ENCODE data around the gene SPAG17. TPM values are rescaled to one million over a fixed set of nuclear protein-coding genes. Genes with fewer than 3 reads are reported as not detected.

Gene SPAG17
- total RNA-seq, 1 donor: 3.3 TPM

DNA sequence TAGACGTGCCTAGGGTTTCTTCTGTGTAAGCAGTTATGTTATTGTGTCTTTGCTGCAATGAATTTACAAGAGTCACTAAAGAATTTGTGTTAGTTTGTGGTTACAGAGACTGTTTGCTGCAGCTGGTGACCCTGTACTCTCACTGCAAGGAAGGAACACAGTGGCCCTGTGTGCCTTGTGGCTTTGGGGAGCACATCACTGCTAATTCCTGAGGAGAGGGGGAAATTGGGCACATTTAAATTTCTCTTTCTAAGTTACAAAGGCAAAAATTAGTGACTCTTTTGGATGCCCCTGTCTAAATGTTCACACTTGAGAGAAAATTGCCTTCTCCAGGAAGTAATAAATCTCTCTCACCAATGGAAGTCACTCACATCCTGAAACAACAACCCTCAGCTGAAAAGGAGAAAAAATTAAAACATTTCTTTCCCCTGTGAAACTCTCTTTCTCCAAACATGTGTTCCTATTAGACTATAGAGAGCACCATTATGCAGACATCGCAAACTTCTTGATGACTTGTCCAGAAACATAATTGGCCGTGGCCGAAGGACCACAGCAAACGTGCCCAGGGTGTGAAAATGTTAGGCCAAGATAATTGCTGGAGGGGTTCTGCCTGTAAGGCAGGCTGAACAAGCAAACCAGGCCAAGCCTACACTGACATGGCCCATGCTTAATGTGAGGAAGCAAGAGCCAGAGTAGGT, 32.3 kb upstream of the SPAG17 start:
- Histone ChIP-seq H3K27me3 (ENCODE audit: insufficient read depth, low read length) (no peaks in the 10 kb centered on the region), H3K4me2 (ENCODE audit: insufficient read depth, low read length) (no peak overlapping the region), H3K36me3 (ENCODE audit: insufficient read depth, low read length) (no peaks in the 10 kb centered on the region), H3K27ac (ENCODE audit: low read depth, low read length) (no peak overlapping the region), H4K20me1 (ENCODE audit: insufficient read depth, low read length) (no peaks in the 10 kb centered on the region), H2AFZ (ENCODE audit: low read length) (no peak overlapping the region), H3K4me3 (ENCODE audit: insufficient read depth, low read length) (no peak overlapping the region), H3K79me2 (ENCODE audit: insufficient read depth, low read length) (no peaks in the 10 kb centered on the region), H3K4me1 (ENCODE audit: insufficient read depth, low read length) (no peaks in the 10 kb centered on the region), H3K9me3 (ENCODE audit: low read depth, low read length) (no peaks in the 10 kb centered on the region)
- no peak for DNase-seq (ENCODE audit: insufficient read length, low spot score, missing footprints)
- TF ChIP-seq, protein P1, sequence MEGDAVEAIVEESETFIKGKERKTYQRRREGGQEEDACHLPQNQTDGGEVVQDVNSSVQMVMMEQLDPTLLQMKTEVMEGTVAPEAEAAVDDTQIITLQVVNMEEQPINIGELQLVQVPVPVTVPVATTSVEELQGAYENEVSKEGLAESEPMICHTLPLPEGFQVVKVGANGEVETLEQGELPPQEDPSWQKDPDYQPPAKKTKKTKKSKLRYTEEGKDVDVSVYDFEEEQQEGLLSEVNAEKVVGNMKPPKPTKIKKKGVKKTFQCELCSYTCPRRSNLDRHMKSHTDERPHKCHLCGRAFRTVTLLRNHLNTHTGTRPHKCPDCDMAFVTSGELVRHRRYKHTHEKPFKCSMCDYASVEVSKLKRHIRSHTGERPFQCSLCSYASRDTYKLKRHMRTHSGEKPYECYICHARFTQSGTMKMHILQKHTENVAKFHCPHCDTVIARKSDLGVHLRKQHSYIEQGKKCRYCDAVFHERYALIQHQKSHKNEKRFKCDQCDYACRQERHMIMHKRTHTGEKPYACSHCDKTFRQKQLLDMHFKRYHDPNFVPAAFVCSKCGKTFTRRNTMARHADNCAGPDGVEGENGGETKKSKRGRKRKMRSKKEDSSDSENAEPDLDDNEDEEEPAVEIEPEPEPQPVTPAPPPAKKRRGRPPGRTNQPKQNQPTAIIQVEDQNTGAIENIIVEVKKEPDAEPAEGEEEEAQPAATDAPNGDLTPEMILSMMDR (IDR thresholded peaks at IDR 0.05; ENCODE audit: extremely low read depth, low read depth, low read length): no peak

DNA sequence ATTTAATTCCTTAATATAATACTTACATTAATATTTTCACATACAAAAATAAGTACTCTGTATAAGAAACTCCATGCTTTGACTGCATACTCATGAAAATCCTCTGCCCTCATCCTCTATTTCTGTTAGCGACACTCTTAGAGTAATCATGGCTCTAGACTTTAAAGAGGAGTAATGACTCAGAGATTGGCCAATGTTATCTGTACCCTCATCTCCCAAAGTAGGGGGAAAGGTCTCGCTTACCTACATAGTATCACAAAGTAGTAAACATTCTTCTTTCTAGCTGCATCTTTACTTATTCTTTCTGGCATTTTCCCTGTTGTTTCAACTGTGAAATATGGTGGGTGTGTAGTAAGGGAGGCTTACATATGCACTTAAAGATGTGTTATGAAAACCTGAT, 29.8 kb upstream of the SPAG17 start:
- Histone ChIP-seq H3K79me2 (ENCODE audit: insufficient read depth, low read length) (no peaks in the 10 kb centered on the region), H3K4me2 (ENCODE audit: insufficient read depth, low read length) (no peak overlapping the region), H3K27ac (ENCODE audit: low read depth, low read length) (no peak overlapping the region), H3K4me1 (ENCODE audit: insufficient read depth, low read length) (no peaks in the 10 kb centered on the region), H3K9me3 (ENCODE audit: low read depth, low read length) (no peaks in the 10 kb centered on the region), H3K27me3 (ENCODE audit: insufficient read depth, low read length) (no peaks in the 10 kb centered on the region), H3K36me3 (ENCODE audit: insufficient read depth, low read length) (no peaks in the 10 kb centered on the region), H2AFZ (ENCODE audit: low read length) (no peak overlapping the region), H3K4me3 (ENCODE audit: insufficient read depth, low read length) (no peak overlapping the region), H4K20me1 (ENCODE audit: insufficient read depth, low read length) (no peaks in the 10 kb centered on the region)
- TF ChIP-seq, protein P1 (IDR thresholded peaks at IDR 0.05; ENCODE audit: extremely low read depth, low read depth, low read length): no peak
- no peak for DNase-seq (ENCODE audit: insufficient read length, low spot score, missing footprints)

DNA sequence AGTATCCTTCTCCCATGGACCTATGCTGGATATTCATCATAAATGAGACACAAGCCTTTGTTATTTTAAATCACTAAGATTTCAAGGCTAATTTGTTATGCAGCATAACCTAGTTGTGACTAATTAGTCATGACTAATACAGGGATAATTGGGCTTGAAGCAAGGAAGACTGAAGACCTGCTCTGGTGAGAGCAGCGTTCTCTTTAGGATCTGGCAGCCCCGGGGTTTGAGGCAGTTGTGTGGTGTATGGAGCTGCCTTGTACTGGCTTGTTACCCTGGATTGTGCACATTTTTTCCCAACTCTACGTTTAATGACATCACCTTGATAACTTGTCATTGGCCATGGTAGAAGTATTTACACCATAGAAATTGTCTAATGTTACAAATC, 25.7 kb upstream of the SPAG17 start:
- H3K27me3 ChIP-seq (ENCODE audit: insufficient read depth, low read length): no peaks in the 10 kb centered on the region
- no peaks in the 10 kb centered on the region for H3K36me3 ChIP-seq (ENCODE audit: insufficient read depth, low read length)
- no peaks in the 10 kb centered on the region for H3K4me1 ChIP-seq (ENCODE audit: insufficient read depth, low read length)
- H2AFZ ChIP-seq (ENCODE audit: low read length): no peak overlapping the region
- H3K27ac ChIP-seq (ENCODE audit: low read depth, low read length): no peak overlapping the region
- no peak overlapping the region for H3K4me2 ChIP-seq (ENCODE audit: insufficient read depth, low read length)
- no peaks in the 10 kb centered on the region for H3K79me2 ChIP-seq (ENCODE audit: insufficient read depth, low read length)
- no peak for DNase-seq (ENCODE audit: insufficient read length, low spot score, missing footprints)
- no peaks in the 10 kb centered on the region for H3K9me3 ChIP-seq (ENCODE audit: low read depth, low read length)
- no peak overlapping the region for H3K4me3 ChIP-seq (ENCODE audit: insufficient read depth, low read length)
- TF ChIP-seq, protein P1 (IDR thresholded peaks at IDR 0.05; ENCODE audit: extremely low read depth, low read depth, low read length): no peak
- H4K20me1 ChIP-seq (ENCODE audit: insufficient read depth, low read length): no peaks in the 10 kb centered on the region

DNA sequence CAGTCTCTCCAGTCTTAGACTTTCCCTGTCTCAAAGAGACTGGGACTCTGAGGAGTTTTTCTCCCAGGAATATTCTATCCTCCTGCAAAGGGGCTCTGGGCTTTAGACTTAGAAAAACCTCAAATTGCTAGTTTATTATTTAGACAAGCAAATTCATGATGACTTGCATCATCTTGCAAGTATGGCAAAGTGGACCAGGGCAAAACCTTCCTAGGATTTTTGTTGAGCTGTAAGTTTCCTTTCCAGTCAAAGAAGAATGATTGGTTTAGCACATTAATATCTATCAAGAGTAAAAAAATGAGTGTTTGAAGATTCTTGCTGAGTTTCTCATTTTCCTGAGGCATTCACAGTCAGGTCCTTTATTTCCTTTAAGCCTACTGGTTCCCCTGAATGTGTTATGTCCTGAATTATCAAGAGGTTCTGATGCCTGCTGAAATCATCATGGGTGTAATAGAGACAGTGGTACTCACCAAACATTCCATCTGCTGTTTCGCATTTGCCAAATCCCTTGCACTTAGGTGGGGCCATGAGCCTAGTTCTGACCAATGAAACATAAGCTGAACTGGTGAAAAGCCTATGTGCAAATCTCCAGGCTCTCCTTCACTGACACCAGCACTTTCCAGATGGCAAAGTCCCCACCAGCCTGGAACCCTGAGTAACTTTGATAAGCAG, 25.2 kb upstream of the SPAG17 start:
- H3K9me3 ChIP-seq (ENCODE audit: low read depth, low read length): no peaks in the 10 kb centered on the region
- H3K27me3 ChIP-seq (ENCODE audit: insufficient read depth, low read length): no peaks in the 10 kb centered on the region
- H3K4me2 ChIP-seq (ENCODE audit: insufficient read depth, low read length): no peak overlapping the region
- DNase-seq (ENCODE audit: insufficient read length, low spot score, missing footprints): no peak
- H3K4me3 ChIP-seq (ENCODE audit: insufficient read depth, low read length): no peak overlapping the region
- H3K36me3 ChIP-seq (ENCODE audit: insufficient read depth, low read length): no peaks in the 10 kb centered on the region
- H3K27ac ChIP-seq (ENCODE audit: low read depth, low read length): no peak overlapping the region
- H3K4me1 ChIP-seq (ENCODE audit: insufficient read depth, low read length): no peaks in the 10 kb centered on the region
- no peak overlapping the region for H2AFZ ChIP-seq (ENCODE audit: low read length)
- H3K79me2 ChIP-seq (ENCODE audit: insufficient read depth, low read length): no peaks in the 10 kb centered on the region
- no peaks in the 10 kb centered on the region for H4K20me1 ChIP-seq (ENCODE audit: insufficient read depth, low read length)
- TF ChIP-seq, protein P1 (IDR thresholded peaks at IDR 0.05; ENCODE audit: extremely low read depth, low read depth, low read length): no peak
